ENCODE measurements around the gene ZNF827. TPM values are rescaled to one million over a fixed set of nuclear protein-coding genes. Genes with fewer than 3 reads are reported as not detected.

Gene ZNF827
- total RNA-seq, 1 donor from 2014 or later = 23.8 TPM

DNA sequence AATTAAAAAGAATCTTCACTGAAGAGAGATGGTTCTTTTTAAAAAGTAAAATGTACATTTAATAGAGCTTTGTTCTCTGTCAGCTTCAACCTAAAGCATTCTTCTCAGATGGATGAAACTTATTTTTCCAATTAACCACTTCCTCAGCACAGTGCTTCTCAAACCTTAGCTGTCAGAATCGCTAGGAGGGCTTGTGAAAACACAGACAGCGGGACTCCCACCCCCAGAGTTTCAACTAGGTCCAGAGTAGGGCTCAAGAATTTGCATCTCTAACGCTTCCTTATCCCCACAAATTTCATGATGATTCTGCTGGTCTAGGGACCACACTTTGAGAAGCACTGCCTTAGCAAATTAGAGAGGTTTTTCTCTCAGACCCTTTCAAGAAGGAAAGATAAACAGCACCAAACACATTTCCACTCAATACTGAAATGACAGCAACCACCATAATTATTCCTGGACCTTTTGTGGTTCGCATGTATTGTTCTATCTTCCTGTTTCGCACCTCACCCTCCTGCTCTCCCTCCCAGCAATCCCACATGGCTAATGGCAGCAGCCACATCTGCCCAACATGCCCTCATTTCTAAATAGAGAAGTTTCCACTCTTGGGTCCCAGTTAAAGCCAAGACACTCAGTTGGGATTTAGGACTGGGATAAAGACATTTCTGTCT is 73.2 kb downstream of the ZNF827 start:
- peaks cover 65% of the 10 kb centered on the region for H3K4me1 Mint-ChIP-seq (ENCODE audit: low read depth)
- DNase-seq (ENCODE audit: low spot score) = no peak
- TF ChIP-seq, protein P1, sequence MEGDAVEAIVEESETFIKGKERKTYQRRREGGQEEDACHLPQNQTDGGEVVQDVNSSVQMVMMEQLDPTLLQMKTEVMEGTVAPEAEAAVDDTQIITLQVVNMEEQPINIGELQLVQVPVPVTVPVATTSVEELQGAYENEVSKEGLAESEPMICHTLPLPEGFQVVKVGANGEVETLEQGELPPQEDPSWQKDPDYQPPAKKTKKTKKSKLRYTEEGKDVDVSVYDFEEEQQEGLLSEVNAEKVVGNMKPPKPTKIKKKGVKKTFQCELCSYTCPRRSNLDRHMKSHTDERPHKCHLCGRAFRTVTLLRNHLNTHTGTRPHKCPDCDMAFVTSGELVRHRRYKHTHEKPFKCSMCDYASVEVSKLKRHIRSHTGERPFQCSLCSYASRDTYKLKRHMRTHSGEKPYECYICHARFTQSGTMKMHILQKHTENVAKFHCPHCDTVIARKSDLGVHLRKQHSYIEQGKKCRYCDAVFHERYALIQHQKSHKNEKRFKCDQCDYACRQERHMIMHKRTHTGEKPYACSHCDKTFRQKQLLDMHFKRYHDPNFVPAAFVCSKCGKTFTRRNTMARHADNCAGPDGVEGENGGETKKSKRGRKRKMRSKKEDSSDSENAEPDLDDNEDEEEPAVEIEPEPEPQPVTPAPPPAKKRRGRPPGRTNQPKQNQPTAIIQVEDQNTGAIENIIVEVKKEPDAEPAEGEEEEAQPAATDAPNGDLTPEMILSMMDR (IDR thresholded peaks at IDR 0.05) = no peak
- peaks cover 4% of the 10 kb centered on the region for H3K9me3 Mint-ChIP-seq (ENCODE audit: low read depth)
- no peak overlapping the region for H3K27ac Mint-ChIP-seq (ENCODE audit: unreplicated experiment)
- no peaks in the 10 kb centered on the region for H3K27me3 Mint-ChIP-seq (ENCODE audit: low read depth)
- H3K36me3 Mint-ChIP-seq (ENCODE audit: low read depth) = peaks cover 3% of the 10 kb centered on the region
- H3K4me3 Mint-ChIP-seq (ENCODE audit: unreplicated experiment) = no peak overlapping the region

DNA sequence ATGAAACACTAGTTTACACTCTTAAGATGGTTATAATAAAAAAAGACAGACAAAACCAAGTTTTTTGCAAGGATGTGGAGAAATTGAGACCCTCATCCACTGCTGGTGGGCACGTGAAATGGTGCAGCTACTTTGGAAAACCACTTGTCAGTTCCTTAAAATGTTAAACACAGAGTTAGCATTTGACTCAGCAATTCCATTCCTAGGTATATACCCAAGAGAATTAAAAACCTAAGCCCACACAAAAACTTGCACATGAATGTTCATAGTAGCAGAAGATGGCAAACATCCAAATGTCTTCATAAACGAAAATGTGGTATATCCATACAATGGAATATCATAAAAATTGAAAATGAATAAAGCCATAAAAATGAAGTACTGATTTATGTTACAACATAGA is 75.4 kb downstream of the ZNF827 start:
- Mint-ChIP-seq H3K4me1 (ENCODE audit: low read depth) (peaks cover 65% of the 10 kb centered on the region), H3K9me3 (ENCODE audit: low read depth) (peaks cover 4% of the 10 kb centered on the region), H3K36me3 (ENCODE audit: low read depth) (peaks cover 3% of the 10 kb centered on the region), H3K27me3 (ENCODE audit: low read depth) (no peaks in the 10 kb centered on the region), H3K27ac (ENCODE audit: unreplicated experiment) (no peak overlapping the region), H3K4me3 (ENCODE audit: unreplicated experiment) (no peak overlapping the region)
- DNase-seq (ENCODE audit: low spot score) = no peak
- TF ChIP-seq, protein P1 (IDR thresholded peaks at IDR 0.05) = no peak

DNA sequence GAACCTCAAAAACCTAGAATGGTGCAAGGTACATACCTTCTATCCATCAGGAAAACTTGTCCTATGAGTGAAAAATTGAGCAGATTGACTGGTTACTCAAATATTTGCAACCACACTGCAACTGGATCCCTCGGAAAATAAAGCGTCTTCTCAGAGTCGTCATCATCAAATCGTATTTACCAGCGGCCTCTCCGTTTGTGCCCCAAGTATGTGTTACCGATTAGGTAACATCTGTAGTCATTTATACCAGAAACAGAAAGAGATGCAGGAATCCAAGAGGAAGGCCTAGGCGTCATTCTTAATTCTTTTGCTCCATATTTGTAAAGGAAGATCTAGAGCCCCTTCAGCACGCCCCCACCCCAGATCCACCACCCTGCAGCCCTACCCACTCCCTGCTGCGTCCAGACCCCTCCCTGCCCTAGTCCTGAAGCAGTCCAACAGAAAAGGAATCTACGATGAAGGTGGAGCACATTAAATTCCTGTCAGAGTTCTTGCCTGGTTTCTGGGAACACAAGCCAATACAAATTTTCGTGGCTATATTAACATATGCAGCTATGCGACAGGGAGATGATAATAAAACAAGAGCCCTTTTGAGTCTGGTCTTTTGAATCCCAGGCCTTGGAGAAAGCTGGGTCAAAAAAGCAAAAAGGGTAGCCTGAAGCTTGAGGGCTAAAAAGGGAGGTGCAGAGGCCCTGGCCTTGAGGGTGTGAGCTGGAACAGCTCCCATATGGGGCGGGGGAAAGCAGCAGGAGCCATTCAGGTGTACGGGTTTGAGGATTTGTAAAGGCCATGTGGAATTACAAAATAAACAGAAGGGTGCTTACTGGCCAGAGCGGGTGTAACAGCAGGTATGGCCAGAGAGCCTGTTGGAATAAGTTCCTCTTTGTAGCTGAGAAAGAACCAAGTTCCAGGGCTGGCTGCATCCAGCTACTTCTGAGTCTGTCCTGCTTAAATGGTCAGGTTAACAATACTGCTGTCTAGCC is 77.0 kb downstream of the ZNF827 start:
- TF ChIP-seq, protein P1 (IDR thresholded peaks at IDR 0.05) = no peak
- H3K27me3 Mint-ChIP-seq (ENCODE audit: low read depth) = no peaks in the 10 kb centered on the region
- peaks cover 4% of the 10 kb centered on the region for H3K9me3 Mint-ChIP-seq (ENCODE audit: low read depth)
- DNase-seq (ENCODE audit: low spot score) = no peak
- peak overlapping the region; percentile 86 for H3K27ac Mint-ChIP-seq (ENCODE audit: unreplicated experiment)
- H3K4me3 Mint-ChIP-seq (ENCODE audit: unreplicated experiment) = no peak overlapping the region
- peaks cover 3% of the 10 kb centered on the region for H3K36me3 Mint-ChIP-seq (ENCODE audit: low read depth)
- peaks cover 52% of the 10 kb centered on the region for H3K4me1 Mint-ChIP-seq (ENCODE audit: low read depth)

DNA sequence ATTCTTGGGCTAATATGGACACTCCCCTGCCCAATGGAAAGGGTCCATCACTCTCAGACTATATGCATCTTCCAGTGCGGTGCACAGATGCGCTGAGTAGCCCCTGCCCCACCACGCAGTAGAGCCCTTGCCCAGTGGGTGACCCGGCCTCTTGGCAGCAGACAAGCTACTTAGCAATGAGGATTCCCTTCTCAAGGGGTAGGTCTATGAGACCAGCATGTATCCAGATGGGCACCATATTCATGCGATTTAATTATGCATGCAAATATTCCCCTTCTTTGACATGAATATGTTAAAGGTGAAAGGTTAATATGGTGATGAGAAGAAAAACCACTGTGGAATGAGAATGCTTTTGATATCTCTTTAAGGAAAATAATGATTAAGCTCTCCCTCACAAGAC is 77.7 kb downstream of the ZNF827 start:
- peaks cover 50% of the 10 kb centered on the region for H3K4me1 Mint-ChIP-seq (ENCODE audit: low read depth)
- H3K9me3 Mint-ChIP-seq (ENCODE audit: low read depth) = peaks cover 4% of the 10 kb centered on the region
- H3K27me3 Mint-ChIP-seq (ENCODE audit: low read depth) = no peaks in the 10 kb centered on the region
- H3K27ac Mint-ChIP-seq (ENCODE audit: unreplicated experiment) = no peak overlapping the region
- DNase-seq (ENCODE audit: low spot score) = no peak
- H3K4me3 Mint-ChIP-seq (ENCODE audit: unreplicated experiment) = no peak overlapping the region
- TF ChIP-seq, protein P1 (IDR thresholded peaks at IDR 0.05) = no peak
- peaks cover 3% of the 10 kb centered on the region for H3K36me3 Mint-ChIP-seq (ENCODE audit: low read depth)

DNA sequence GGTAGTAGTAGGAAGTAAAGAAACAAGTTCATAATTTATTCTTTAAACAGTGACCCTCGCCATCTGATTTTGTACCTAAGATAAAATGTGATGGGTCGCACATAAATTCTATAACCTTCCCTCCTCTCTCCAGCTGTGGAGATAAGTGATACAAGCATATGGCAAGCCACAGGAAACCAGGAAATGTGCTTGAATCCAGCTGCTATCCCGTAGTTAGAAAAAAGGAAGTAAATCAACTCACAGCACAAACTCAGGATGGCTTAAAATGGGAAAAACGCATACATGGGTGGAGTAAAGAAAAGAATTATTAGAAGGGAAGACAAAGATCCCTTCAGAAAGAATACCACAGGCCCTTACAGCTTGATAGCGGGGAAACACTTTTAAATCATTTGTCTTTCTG is 78.2 kb downstream of the ZNF827 start:
- Mint-ChIP-seq H3K36me3 (ENCODE audit: low read depth) (peaks cover 3% of the 10 kb centered on the region), H3K27ac (ENCODE audit: unreplicated experiment) (peak overlapping the region; percentile 4), H3K9me3 (ENCODE audit: low read depth) (peaks cover 4% of the 10 kb centered on the region), H3K27me3 (ENCODE audit: low read depth) (no peaks in the 10 kb centered on the region), H3K4me1 (ENCODE audit: low read depth) (peaks cover 46% of the 10 kb centered on the region), H3K4me3 (ENCODE audit: unreplicated experiment) (no peak overlapping the region)
- DNase-seq (ENCODE audit: low spot score) = no peak
- TF ChIP-seq, protein P1 (IDR thresholded peaks at IDR 0.05) = no peak

Measured in chondrocyte (in vitro differentiated cells).